ENCODE measurements around the gene GRPEL1. TPM values are rescaled to one million over a fixed set of nuclear protein-coding genes. Genes with fewer than 3 reads are reported as not detected.

Gene GRPEL1
- total and polyA plus RNA-seq, 9 of the 15 experiments (the other 6 are each of a cell fraction or from before 2014, with no cell fraction given) = 43.4 to 192 (median 86.6) TPM

DNA sequence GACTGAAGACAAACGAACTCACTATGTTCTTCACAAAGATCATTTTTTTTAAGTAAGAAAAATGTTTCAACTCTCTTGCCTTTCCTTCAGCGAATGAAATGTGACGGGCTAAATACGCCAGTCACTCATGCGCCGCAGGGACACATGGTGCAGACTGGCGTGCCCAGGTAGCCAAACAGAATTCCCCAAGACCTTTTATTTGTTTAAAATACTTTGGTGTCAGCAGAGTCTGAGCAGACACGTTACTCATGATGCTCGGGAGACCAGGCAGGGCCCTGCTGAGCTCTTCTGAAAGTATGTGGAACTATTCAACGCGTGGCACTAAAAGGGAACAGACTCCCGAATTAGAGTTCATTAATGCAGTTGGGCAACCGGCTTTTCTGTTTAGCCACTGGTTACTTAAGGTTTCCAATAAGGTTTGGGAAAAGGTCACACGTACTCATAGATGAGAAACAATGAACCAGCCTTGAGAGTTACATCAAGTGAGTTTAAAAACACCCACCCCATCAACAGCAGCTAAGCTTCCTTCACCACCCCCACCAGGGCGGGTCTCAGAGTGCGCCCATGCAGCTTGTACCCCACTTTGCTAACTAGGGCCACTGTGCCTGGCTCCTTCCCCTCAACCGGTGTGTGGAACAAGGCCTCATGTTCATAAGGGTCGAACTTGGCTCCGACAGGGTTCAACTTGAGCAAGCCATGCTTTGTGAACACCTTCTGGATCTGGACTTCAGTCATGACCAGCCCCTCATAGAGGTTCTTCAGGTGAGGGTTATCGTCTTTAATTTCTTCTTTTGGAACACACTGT is 7.3 kb downstream of the GRPEL1 start:
- DNase-seq (ENCODE audit: extremely low read depth in 1 of 4, low spot score in 3 of 4) = no peak
- ChIA-PET POLR2A (interaction anchor here (0.8 to 1.5 kb wide), 4 partner anchors 10 to 21 kb away, joined by 3 to 4 read pairs (median 3); no protein-coding TSS in a partner anchor), CTCF (ENCODE audit: low intra/inter-chr PET ratio) (no interaction called here)
- Histone ChIP-seq H3K27me3 (ENCODE audit: control insufficient read depth in 2 of 2, insufficient read depth in 2 of 2, low read length in 2 of 2) (no peaks in the 10 kb centered on the region), H3K36me3 (ENCODE audit: control insufficient read depth, insufficient read depth, low read length) (peaks cover 85% of the 10 kb centered on the region), H4K20me1 (replicated peaks; ENCODE audit: control insufficient read depth, insufficient read depth, low read length) (0 out of 2 replicates have a peak, but pooled peaks cover 8% of the 10 kb centered on the region), H3K27ac (ENCODE audit: extremely low read depth, low read depth, low read length) (no peak overlapping the region), H2AFZ (ENCODE audit: low read depth, low read length) (no peak overlapping the region), H3K79me2 (ENCODE audit: control insufficient read depth, insufficient read depth, low read length) (peaks cover 23% of the 10 kb centered on the region), H3K9me3 (replicated peaks; ENCODE audit: control insufficient read depth, insufficient read depth, low read depth, low read length) (no peaks in the 10 kb centered on the region), H3K4me1 (replicated peaks in 1 of 2; ENCODE audit: control insufficient read depth in 2 of 2, insufficient read depth in 2 of 2, low read length in 2 of 2) (peaks cover 2 to 7% of the 10 kb centered on the region in 2 experiments; a peak in 1 of 5 replicates), H3K4me2 (ENCODE audit: insufficient read depth, low read length) (no peak overlapping the region), H3K9ac (ENCODE audit: insufficient read depth in 1 of 2, low read depth in 2 of 2, low read length in 2 of 2) (no peak overlapping the region), H3K4me3 (no peak overlapping the region), H3K9me1 (ENCODE audit: control insufficient read depth, insufficient read depth, low read length) (no peaks in the 10 kb centered on the region)
- intact Hi-C loops (cut with micrococcal nuclease) = no loop called here
- 95% methylated on average over 20 of the region's 20 CpGs for WGBS (ENCODE audit: insufficient coverage, low coverage, missing lambda C conversion rate)
- FAIRE-seq = peak; percentile 69
- TSS peak; percentile 0 for BruUV-seq (replicated peaks)
- in situ Hi-C loops (cut with MboI) = no loop called here
- no peak for ATAC-seq
- TF ChIP-seq, protein P1, sequence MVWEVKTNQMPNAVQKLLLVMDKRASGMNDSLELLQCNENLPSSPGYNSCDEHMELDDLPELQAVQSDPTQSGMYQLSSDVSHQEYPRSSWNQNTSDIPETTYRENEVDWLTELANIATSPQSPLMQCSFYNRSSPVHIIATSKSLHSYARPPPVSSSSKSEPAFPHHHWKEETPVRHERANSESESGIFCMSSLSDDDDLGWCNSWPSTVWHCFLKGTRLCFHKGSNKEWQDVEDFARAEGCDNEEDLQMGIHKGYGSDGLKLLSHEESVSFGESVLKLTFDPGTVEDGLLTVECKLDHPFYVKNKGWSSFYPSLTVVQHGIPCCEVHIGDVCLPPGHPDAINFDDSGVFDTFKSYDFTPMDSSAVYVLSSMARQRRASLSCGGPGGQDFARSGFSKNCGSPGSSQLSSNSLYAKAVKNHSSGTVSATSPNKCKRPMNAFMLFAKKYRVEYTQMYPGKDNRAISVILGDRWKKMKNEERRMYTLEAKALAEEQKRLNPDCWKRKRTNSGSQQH (CRISPR knock-in tag; IDR thresholded peaks at IDR 0.05) = no peak
- no peak for TF ChIP-seq KLF10 (CRISPR knock-in tag; IDR thresholded peaks at IDR 0.05)
- no peak for TF ChIP-seq CREB3L1 (IDR thresholded peaks at IDR 0.05; ENCODE audit: borderline replicate concordance, low read depth)
- TF ChIP-seq ZNF830 (CRISPR knock-in tag; IDR thresholded peaks at IDR 0.05) = no peak
- TF ChIP-seq, protein P2, sequence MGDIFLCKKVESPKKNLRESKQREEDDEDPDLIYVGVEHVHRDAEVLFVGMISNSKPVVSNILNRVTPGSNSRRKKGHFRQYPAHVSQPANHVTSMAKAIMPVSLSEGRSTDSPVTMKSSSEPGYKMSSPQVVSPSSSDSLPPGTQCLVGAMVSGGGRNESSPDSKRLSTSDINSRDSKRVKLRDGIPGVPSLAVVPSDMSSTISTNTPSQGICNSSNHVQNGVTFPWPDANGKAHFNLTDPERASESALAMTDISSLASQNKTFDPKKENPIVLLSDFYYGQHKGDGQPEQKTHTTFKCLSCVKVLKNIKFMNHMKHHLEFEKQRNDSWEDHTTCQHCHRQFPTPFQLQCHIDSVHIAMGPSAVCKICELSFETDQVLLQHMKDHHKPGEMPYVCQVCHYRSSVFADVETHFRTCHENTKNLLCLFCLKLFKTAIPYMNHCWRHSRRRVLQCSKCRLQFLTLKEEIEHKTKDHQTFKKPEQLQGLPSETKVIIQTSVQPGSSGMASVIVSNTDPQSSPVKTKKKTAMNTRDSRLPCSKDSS (IDR thresholded peaks at IDR 0.05; ENCODE audit: low read depth, partially characterized antibody) = no peak
- no peak for TF ChIP-seq ZNF395 (CRISPR knock-in tag; IDR thresholded peaks at IDR 0.05)
- TF ChIP-seq, protein P3, sequence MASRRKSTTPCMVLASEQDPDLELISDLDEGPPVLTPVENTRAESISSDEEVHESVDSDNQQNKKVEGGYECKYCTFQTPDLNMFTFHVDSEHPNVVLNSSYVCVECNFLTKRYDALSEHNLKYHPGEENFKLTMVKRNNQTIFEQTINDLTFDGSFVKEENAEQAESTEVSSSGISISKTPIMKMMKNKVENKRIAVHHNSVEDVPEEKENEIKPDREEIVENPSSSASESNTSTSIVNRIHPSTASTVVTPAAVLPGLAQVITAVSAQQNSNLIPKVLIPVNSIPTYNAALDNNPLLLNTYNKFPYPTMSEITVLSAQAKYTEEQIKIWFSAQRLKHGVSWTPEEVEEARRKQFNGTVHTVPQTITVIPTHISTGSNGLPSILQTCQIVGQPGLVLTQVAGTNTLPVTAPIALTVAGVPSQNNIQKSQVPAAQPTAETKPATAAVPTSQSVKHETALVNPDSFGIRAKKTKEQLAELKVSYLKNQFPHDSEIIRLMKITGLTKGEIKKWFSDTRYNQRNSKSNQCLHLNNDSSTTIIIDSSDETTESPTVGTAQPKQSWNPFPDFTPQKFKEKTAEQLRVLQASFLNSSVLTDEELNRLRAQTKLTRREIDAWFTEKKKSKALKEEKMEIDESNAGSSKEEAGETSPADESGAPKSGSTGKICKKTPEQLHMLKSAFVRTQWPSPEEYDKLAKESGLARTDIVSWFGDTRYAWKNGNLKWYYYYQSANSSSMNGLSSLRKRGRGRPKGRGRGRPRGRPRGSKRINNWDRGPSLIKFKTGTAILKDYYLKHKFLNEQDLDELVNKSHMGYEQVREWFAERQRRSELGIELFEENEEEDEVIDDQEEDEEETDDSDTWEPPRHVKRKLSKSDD (conservative IDR thresholded peaks at IDR 0.05; ENCODE audit: low read length) = no peak

Data from K562 (cell line).